Ovary (tissue), 9 donors: ENCODE measurements around the gene AATK. TPM values are rescaled to one million over a fixed set of nuclear protein-coding genes. Genes with fewer than 3 reads are reported as not detected.

Experiments
- DNase-seq, 5 donors: peaks; one replicate each; pipeline ENCODE4 v3.0.0-alpha.2; 2019 to 2020
- H3K27ac ChIP-seq, 2 donors: fragments of 200-600 bp; one replicate each; pipeline versions ENCODE4 v1.5.1 to v1.8.0; 2019 to 2022
- H3K27me3 ChIP-seq: fragments of 200-600 bp; one replicate; pipeline ENCODE4 v1.8.0; 2022
- H3K36me3 ChIP-seq: fragments of 200-600 bp; sonication (generic); one replicate; pipeline ENCODE4 v1.5.1; 2019
- H3K4me1 ChIP-seq: one replicate; pipeline ENCODE4 v1.8.1; 2013; ENCODE audit warnings: mild to moderate bottlenecking, moderate library complexity; ENCODE audit not compliant: insufficient read depth
- H3K4me3 ChIP-seq: fragments of 200-600 bp; sonication (generic); one replicate; pipeline ENCODE4 v1.5.1; 2017
- H3K9me3 ChIP-seq, 2 donors: fragments of 200-600 bp in 1 of 2; sonication (generic) in 1 of 2; one replicate each; pipeline versions ENCODE4 v1.5.1 to v1.8.1; 2013 to 2019; ENCODE audit warnings: mild to moderate bottlenecking in 1 of 2, moderate library complexity in 1 of 2
- EP300 ChIP-seq: sonication (generic); formaldehyde crosslinking; IDR thresholded peaks from one replicate; pipeline ENCODE4 v1.6.1; 2017; ENCODE audit warnings: antibody characterized with exemption
- POLR2A ChIP-seq: fragments of 450-650 bp; IDR thresholded peaks from one replicate; pipeline ENCODE4 v1.6.1; 2017; ENCODE audit warnings: antibody characterized with exemption, mild to moderate bottlenecking, moderate library complexity
- whole genome bisulfite sequencing, 3 donors: extraction: QIAGEN DNeasy Blood & Tissue Kit in 1 of 3; methylation state at CpG; one replicate each; pipeline versions ENCODE4 v1.1.5 to v1.1.7; 2013 to 2017; 5-methylcytosine and 5-hydroxymethylcytosine counted together
- intact Hi-C, 4 donors: fragments of 100-400 bp; cut with DNase I; formaldehyde crosslinking; loops; one replicate each; pipeline versions ENCODE4 v1.11.0 to v1.15.1; 2022 to 2023
- polyA plus RNA-seq, 2 donors: library from polyadenylated mRNA; stranded (reverse); fragments of 200-250 nt in 1 of 2; fragments of 350-450 nt in 1 of 2; fragmentation: Illumina TruSeq in 1 of 2; extraction: RNeasy Lipid Tissue Mini Kit (QIAGEN cat#74804) in 1 of 2; gene quantifications; one replicate each; pipeline ENCODE4 v1.2.3, GENCODE V29; 2013 to 2014
- total RNA-seq, 7 donors: library from RNA; depleted of rRNA in 2 of 7; stranded (reverse); fragments of >200 nt in 2 of 7; fragmentation: NEBNext Ultra II Directional in 3 of 7; extraction: Animal tissue kit (Norgen Biotek cat#: 25700) in 3 of 7; gene quantifications; one replicate each; pipeline versions ENCODE4 v1.1.0 to v1.2.4, GENCODE V29; 2016 to 2023
- TF ChIP-seq, protein P1 (sequence below), 3 donors: fragments of 450-650 bp in 2 of 3; fragments of 200-600 bp in 1 of 3; IDR thresholded peaks; one replicate each; pipeline versions ENCODE4 v1.5.1 to v1.8.0; 2016 to 2022; ENCODE audit warnings: antibody characterized with exemption in 3 of 3, mild to moderate bottlenecking in 1 of 3
- donor health status: DM: no; HTN: no; CAD: no; lungs with moderate emphysema.
- donor health status: DM: no; HTN: no; CAD: no.
- donor health status: Bipolar disorder and iron deficiency.
- donor health status: DM: yes; HTN: yes; CAD: no.
- donor health status: DM: no; HTN: no; CAD: no.
- donor health status: DM: yes; HTN: yes; CAD: no.

Gene AATK
- total and polyA plus RNA-seq, 9 donors, result 0.23 to 3.1 (median 1.5) TPM

DNA sequence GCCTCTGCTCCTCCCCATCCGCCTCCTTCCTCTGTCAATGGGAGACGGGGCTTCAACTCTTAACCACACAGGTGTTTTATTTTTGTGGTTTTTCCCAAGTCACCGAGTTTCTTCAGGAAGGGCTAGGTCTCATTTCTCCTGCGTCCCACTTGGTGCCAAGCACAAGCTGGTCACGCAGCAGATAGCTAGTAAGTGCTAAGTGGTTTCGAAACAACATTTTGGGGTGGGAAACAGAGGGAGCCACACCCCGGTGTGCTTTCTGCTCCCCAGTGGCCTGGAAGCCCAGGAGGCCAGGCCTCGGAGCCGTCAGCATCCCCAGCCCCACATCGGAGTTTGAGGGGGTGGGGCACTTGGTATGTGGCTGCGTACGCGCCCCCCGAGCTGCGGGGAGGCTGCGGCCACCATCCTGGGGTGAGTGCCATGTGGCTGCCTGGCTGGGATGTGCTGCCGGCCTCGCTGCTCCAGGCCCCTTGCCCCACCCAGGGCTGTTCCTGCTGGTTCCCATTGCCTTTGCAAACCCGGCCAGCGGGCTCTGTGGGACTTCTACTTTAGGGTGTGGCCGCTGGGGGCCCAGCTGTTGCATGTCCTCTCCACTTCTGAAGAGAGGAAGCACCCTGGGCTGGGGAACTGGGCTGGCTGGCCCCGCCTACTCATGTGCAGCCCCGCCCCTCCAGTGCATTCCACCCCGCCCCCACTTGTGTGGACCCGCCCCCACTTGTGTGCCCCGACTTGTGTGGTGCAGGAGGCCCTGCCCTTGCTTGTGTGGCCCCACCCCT, 75.5 kb downstream of the AATK start:
- no peaks in the 10 kb centered on the region for H3K36me3 ChIP-seq
- no peak overlapping the region for H3K27ac ChIP-seq
- WGBS, 3 donors, result 83 to 89% (median 85%) methylated on average over 23 to 26 of the region's 26 CpGs
- TF ChIP-seq, protein P1, sequence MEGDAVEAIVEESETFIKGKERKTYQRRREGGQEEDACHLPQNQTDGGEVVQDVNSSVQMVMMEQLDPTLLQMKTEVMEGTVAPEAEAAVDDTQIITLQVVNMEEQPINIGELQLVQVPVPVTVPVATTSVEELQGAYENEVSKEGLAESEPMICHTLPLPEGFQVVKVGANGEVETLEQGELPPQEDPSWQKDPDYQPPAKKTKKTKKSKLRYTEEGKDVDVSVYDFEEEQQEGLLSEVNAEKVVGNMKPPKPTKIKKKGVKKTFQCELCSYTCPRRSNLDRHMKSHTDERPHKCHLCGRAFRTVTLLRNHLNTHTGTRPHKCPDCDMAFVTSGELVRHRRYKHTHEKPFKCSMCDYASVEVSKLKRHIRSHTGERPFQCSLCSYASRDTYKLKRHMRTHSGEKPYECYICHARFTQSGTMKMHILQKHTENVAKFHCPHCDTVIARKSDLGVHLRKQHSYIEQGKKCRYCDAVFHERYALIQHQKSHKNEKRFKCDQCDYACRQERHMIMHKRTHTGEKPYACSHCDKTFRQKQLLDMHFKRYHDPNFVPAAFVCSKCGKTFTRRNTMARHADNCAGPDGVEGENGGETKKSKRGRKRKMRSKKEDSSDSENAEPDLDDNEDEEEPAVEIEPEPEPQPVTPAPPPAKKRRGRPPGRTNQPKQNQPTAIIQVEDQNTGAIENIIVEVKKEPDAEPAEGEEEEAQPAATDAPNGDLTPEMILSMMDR (IDR thresholded peaks at IDR 0.05), result no peak
- TF ChIP-seq EP300, result no peak
- no peak for TF ChIP-seq POLR2A
- H3K27me3 ChIP-seq, result no peaks in the 10 kb centered on the region
- intact Hi-C loops, result no loop called here
- H3K4me1 ChIP-seq, result peaks cover 4% of the 10 kb centered on the region
- no peak for DNase-seq
- no peaks in the 10 kb centered on the region for H3K9me3 ChIP-seq
- no peak overlapping the region for H3K4me3 ChIP-seq

DNA sequence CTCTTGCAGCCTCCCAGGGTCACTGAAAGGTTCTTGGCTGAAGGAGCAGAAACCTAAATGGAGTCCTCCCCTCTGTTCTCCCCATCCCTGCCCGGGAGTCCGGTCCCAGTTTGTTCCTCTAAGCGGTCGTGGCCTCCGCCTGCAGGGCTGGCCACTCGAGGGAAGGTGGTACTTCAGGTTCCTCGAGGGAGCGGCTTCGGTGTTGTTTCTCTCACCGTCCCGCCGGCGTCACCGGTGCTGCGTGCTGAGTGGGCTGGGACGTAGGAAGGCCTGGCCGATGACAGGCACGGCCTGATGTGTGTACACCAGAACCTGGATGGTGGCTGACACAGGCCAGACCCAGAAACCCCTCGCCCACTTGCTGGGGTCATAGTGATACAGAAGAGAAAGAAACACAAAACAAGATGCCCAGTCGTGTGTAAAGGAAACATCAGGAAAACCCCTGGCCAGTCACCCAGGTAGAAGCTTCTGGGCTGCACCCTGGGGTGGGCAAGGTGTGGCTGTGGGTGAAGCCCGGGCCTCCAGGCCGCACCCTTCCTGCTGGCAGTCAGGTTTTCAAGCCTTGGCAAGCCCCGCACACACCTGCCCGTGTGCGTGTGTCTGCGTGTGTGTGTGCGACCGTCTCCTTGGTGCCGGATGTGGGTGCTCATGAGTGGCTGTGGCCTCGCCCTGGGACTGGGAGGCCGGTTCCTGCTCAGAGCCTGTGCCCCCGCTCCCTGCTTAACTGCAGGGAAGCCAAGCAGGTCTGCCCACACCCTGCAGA, 79.1 kb downstream of the AATK start:
- TF ChIP-seq EP300 (no peak), POLR2A (no peak)
- TF ChIP-seq, protein P1 (IDR thresholded peaks at IDR 0.05), result no peak
- no peak for DNase-seq
- 89 to 90% (median 90%) methylated on average over 32 of the region's 32 CpGs for WGBS, 3 donors
- intact Hi-C loops, result no loop called here
- Histone ChIP-seq H3K27me3 (no peaks in the 10 kb centered on the region), H3K9me3 (no peaks in the 10 kb centered on the region), H3K4me3 (no peak overlapping the region), H3K36me3 (no peaks in the 10 kb centered on the region), H3K4me1 (no peaks in the 10 kb centered on the region), H3K27ac (no peak overlapping the region)

DNA sequence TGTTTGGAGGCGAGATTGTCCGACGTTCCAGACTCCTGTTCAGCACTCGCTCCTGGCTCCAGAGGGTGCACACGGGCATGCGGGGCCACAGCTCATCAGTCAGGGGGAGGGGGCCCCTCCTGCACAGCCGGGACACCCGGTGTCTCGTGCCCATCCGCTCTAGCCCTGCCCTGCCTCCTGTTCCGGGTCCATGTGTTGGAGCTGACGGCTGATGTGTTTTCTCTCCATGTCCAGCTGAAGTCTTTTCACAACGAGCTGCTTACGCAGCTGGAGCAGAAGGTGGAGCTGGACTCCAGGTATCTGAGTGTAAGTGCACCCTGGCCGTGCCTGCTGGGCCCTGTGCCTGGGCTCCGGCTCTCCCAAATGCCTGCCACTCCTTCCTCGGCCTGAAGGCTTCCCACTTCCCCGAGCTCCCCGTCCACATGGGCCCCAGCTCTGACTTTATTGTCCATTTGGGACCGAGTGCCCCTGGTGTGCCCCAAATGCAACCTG, 80.6 kb downstream of the AATK start:
- DNase-seq, result no peak
- Histone ChIP-seq H3K9me3 (no peaks in the 10 kb centered on the region), H3K4me1 (no peaks in the 10 kb centered on the region), H3K27me3 (no peaks in the 10 kb centered on the region), H3K27ac (no peak overlapping the region), H3K36me3 (no peaks in the 10 kb centered on the region), H3K4me3 (no peak overlapping the region)
- intact Hi-C loops, result loop anchor here in 1 of 4 donors (2.0 kb wide), 1 partner anchor 39 kb away; no protein-coding TSS in a partner anchor
- TF ChIP-seq EP300 (no peak), POLR2A (no peak)
- TF ChIP-seq, protein P1 (IDR thresholded peaks at IDR 0.05), result no peak
- WGBS, 3 donors, result 78 to 86% (median 83%) methylated on average over 20 of the region's 20 CpGs

DNA sequence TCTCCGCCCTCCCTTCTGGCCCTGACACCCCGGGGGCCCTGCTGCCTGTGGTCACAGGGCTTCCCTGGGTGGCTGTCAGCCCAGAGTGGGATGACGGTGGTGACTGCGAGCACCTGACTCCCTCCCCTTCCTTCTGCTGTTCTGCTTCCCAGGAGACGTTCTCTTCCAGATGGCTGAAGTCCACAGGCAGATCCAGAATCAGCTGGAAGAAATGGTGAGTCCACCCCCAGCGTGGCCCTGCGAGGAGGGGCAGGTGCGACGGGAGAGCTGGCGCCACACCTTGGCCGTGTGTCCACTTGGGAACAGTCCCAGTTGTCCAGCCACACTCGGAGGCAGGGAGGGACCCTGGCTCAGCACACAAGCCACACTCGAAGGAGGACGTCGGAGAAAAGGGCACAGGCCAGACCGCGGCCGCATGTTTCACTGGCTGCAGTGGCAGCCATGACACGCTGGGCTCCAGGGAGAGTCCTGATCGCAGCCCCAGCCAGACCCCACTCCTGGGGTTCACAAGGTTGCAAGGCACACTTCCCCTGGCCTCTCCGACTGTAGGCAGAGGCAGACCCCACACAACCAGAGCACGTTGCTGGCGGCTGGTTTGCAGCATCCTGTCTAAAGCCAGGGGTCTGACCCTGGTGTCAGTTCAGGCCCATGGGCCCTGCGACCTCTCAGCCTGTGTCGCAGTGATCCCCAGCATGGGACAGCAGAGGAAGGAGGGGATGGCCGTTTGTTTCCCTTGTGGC, 81.2 kb downstream of the AATK start:
- intact Hi-C loops, result loop anchor here in 1 of 4 donors (2.0 kb wide), 1 partner anchor 38 kb away; no protein-coding TSS in a partner anchor
- 75 to 86% (median 83%) methylated on average over 25 to 26 of the region's 26 CpGs for WGBS, 3 donors
- H3K4me1 ChIP-seq, result no peaks in the 10 kb centered on the region

More for the DNA sequence above, 81.2 kb downstream of the AATK start:
- no peak for DNase-seq
- Histone ChIP-seq H3K36me3 (no peaks in the 10 kb centered on the region), H3K9me3 (no peaks in the 10 kb centered on the region), H3K27ac (no peak overlapping the region), H3K27me3 (no peaks in the 10 kb centered on the region), H3K4me3 (no peak overlapping the region)
- TF ChIP-seq, protein P1 (IDR thresholded peaks at IDR 0.05), result no peak
- TF ChIP-seq EP300 (no peak), POLR2A (no peak)
